HepG2 (cell line): Measurements from ENCODE around the gene QDPR. TPM values are rescaled to one million over a fixed set of nuclear protein-coding genes. Genes with fewer than 3 reads are reported as not detected.

ENCODE experiments used
- ARID2 ChIP-seq: sonication (generic); formaldehyde crosslinking; IDR thresholded peaks from 2 replicates; pipeline ENCODE4 v1.8.1; 2022; ENCODE audit warnings: mild to moderate bottlenecking, missing genetic modification reagents, borderline replicate concordance
- CHD4 ChIP-seq: fragments of 200-600 bp; sonication (generic); IDR thresholded peaks from 2 replicates; pipeline ENCODE4 v1.7.0; 2017; ENCODE audit warnings: mild to moderate bottlenecking, low read length, borderline replicate concordance
- DDIT3 ChIP-seq: sonication (generic); formaldehyde crosslinking; IDR thresholded peaks from 2 replicates; pipeline ENCODE4 v1.4.0; 2020; ENCODE audit warnings: mild to moderate bottlenecking, missing genetic modification reagents
- FOXK2 ChIP-seq: fragments of 450-650 bp; IDR thresholded peaks from 2 replicates; pipeline ENCODE4 v1.6.1; 2016
- FUBP1 ChIP-seq: sonication (generic); formaldehyde crosslinking; IDR thresholded peaks from 2 replicates; pipeline ENCODE4 v1.5.1; 2020; ENCODE audit warnings: missing genetic modification reagents, mild to moderate bottlenecking, borderline replicate concordance
- HNRNPH1 ChIP-seq: fragments of 200-400 bp; formaldehyde crosslinking; optimal IDR thresholded peaks from 2 replicates; pipeline ENCODE3; 2017; ENCODE audit warnings: mild to moderate bottlenecking, low read depth, low read length
- HNRNPK ChIP-seq: fragments of 200-400 bp; formaldehyde crosslinking; IDR thresholded peaks from 2 replicates; pipeline ENCODE4 v1.6.1; 2018; ENCODE audit warnings: low read length, low read depth, moderate library complexity, mild to moderate bottlenecking; ENCODE audit not compliant: poor library complexity, severe bottlenecking
- NR2F6 ChIP-seq, 2 experiments: IDR thresholded peaks; 2 replicates each; pipeline ENCODE4 v1.6.1; 2016; ENCODE audit warnings: antibody characterized with exemption in 1 of 2, mild to moderate bottlenecking in 1 of 2
- RCOR2 ChIP-seq: IDR thresholded peaks from 2 replicates; pipeline ENCODE4 v1.6.1; 2016; ENCODE audit warnings: missing biosample characterization, missing genetic modification reagents
- SMARCC2 ChIP-seq: fragments of 450-650 bp; IDR thresholded peaks from 2 replicates; pipeline ENCODE4 v1.6.1; 2017; ENCODE audit warnings: antibody characterized with exemption, mild to moderate bottlenecking
- SP2 ChIP-seq: sonication (generic); formaldehyde crosslinking; IDR thresholded peaks from 2 replicates; pipeline ENCODE4 v1.5.1; 2020; ENCODE audit warnings: mild to moderate bottlenecking, missing genetic modification reagents
- TRAFD1 ChIP-seq: sonication (generic); formaldehyde crosslinking; IDR thresholded peaks from 2 replicates; pipeline ENCODE4 v1.5.1; 2020; ENCODE audit warnings: missing genetic modification reagents, mild to moderate bottlenecking, borderline replicate concordance
- ZKSCAN5 ChIP-seq: sonication (generic); formaldehyde crosslinking; IDR thresholded peaks from 2 replicates; pipeline ENCODE4 v1.5.1; 2020; ENCODE audit warnings: mild to moderate bottlenecking, missing genetic modification reagents
- ZNF142 ChIP-seq: sonication (generic); formaldehyde crosslinking; IDR thresholded peaks from 2 replicates; pipeline ENCODE4 v1.4.0; 2020; ENCODE audit warnings: missing genetic modification reagents
- ZNF446 ChIP-seq: sonication (generic); formaldehyde crosslinking; IDR thresholded peaks from 2 replicates; pipeline ENCODE4 v1.5.0; 2020; ENCODE audit warnings: mild to moderate bottlenecking, missing genetic modification reagents
- ZNF512 ChIP-seq: sonication (generic); formaldehyde crosslinking; IDR thresholded peaks from 2 replicates; pipeline ENCODE4 v1.4.0; 2020; ENCODE audit warnings: mild to moderate bottlenecking, missing genetic modification reagents
- ZNF652 ChIP-seq: IDR thresholded peaks from 2 replicates; pipeline ENCODE4 v1.6.1; 2016; ENCODE audit warnings: low read depth, borderline replicate concordance
- ZNF691 ChIP-seq: sonication (generic); formaldehyde crosslinking; IDR thresholded peaks from 2 replicates; pipeline ENCODE4 v1.4.0; 2020; ENCODE audit warnings: missing genetic modification reagents, low read depth, mild to moderate bottlenecking, borderline replicate concordance
- polyA plus RNA-seq, 8 experiments: library from polyadenylated mRNA; depleted of rRNA in 3 of 8; stranded (reverse) in 7 of 8; unstranded in 1 of 8; fragments of >200 nt; fragmentation: Illumina TruSeq in 4 of 8; extraction: Trizol in 4 of 8; gene quantifications; 2 replicates each; pipeline versions ENCODE4 v1.2.1 to v1.2.3, GENCODE V29; 2011 to 2016; ENCODE audit warnings: low read depth in 4 of 8, missing spikeins in 1 of 8, mixed read lengths in 1 of 8; ENCODE audit not compliant: insufficient read depth in 1 of 8
- total RNA-seq, 5 experiments: library from RNA; depleted of rRNA; stranded (reverse); fragments of >200 nt; fragmentation: Illumina TruSeq; extraction: Trizol; gene quantifications; 2 replicates each; pipeline ENCODE4 v1.2.3, GENCODE V29; 2016; ENCODE audit warnings: low read depth in 1 of 5

Gene QDPR
- total and polyA plus RNA-seq, 2 of the 13 experiments (the other 11 are each of a cell fraction or from before 2014, with no cell fraction given) = 9.9 to 95.5 TPM

GRCh38 chr4:17511509-17511949 is 361 bp downstream of the QDPR start (continued):
- TF ChIP-seq TRAFD1 (CRISPR knock-in tag) (no peak), SMARCC2 (no peak), ZNF142 (CRISPR knock-in tag) (no peak), ZKSCAN5 (no peak), ZNF512 (CRISPR knock-in tag) (no peak), CHD4 (no peak), HNRNPH1 (no peak), SP2 (CRISPR knock-in tag) (no peak), RCOR2 (CRISPR knock-in tag) (no peak), FOXK2 (no peak), ARID2 (CRISPR knock-in tag) (peak; percentile 80; the same call in 1 of the 2 replicates), ZNF652 (CRISPR knock-in tag) (no peak), FUBP1 (CRISPR knock-in tag) (no peak), HNRNPK (no peak), NR2F6 (IDR thresholded peaks at IDR 0.05) (no peak), NR2F6 (CRISPR knock-in tag; IDR thresholded peaks at IDR 0.05) (no peak; the same call in 1 of the 2 replicates), ZNF691 (CRISPR knock-in tag) (no peak), DDIT3 (CRISPR knock-in tag) (no peak), ZNF446 (no peak)
